Left renal cortex interstitium (tissue), 4 donors: Measurements from ENCODE around the gene KCMF1. TPM values are rescaled to one million over a fixed set of nuclear protein-coding genes. Genes with fewer than 3 reads are reported as not detected.

Source experiments
- DNase-seq, 4 donors: peaks; one replicate each; pipeline ENCODE4 v3.0.0-alpha.2; 2013; ENCODE audit warnings: low read depth in 4 of 4, low spot score in 2 of 4, missing footprints in 1 of 4
- polyA plus RNA-seq, 4 donors: library from polyadenylated mRNA; unstranded; fragments of 120-200 nt; gene quantifications; one replicate each; pipeline ENCODE4 v1.2.1, GENCODE V29; 2013; ENCODE audit not compliant: insufficient read length in 4 of 4

Gene KCMF1
- polyA plus RNA-seq, 4 donors: 44.8 to 58.4 (median 47.3) TPM

DNA sequence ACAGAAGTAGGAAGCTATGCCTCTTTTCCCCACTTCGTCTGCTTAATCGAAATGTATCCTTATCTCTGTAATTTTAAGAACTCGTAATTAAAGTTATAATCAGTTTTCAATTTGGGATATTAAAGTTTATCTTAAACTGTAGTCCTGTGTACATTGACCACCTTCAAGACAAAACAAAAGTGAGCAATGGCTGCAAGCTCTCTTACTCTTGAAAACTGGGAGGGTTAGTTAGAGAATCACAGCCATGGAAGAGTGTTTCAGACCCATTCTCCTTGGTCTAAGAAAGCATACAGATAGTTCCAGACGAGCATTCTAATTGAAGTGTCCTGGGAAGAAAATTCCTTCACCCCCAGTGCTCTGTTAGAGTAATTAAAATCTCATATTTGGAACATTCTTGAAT is 2.0 kb downstream of the KCMF1 start:
- DNase-seq: no peak

DNA sequence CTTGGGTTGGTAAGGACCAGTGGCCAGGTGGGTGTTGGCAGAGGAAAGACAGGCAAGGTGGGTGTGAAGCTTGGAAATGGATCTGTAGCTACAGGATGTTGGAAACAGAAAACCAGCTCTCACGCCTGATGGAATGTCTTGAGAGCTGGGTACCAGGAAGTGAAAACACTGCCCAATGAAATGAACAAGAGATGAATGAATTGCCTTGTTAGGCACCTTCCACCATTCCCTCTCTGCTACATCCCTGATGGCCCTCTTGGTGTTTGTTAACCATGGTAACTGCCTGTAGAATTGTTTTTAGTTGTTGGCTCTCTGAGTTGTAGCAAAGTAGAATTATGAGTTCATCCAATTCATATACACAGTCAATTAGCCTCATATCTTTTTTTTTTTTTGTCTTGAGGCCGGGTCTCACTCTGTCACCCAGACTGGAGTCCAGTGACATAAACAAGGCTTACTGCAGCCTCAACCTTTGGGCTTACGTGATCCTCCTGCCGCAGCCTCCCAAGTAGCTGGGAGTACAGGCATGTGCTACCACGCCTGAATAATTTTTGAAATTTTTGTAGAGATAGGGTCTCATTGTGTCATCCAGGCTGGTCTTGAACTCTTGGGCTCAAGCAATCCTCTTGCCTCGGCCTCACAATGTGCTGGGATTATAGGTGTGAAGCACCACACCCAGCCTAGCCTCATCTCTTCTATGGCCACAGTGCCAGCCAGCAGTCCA is 9.5 kb downstream of the KCMF1 start:
- DNase-seq: no peak

DNA sequence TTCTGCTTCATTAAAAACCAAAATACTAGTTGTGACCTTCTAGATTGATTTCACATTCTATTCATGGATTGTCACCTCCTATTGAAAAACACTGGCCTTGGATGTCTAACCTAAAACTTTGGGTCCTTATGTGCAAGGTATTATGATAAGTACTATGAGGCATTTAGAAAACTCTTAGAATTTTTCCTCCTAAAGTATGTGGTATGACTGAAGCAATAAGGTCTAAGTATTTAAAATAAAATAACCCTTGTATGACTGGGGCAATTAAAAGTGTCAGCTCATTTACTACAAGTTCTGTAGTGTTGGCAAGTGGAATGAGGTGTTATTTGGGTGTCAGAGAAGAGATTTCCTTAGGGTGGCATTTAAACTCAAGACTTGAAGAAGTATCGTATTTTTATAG is 15.1 kb downstream of the KCMF1 start:
- no peak for DNase-seq

DNA sequence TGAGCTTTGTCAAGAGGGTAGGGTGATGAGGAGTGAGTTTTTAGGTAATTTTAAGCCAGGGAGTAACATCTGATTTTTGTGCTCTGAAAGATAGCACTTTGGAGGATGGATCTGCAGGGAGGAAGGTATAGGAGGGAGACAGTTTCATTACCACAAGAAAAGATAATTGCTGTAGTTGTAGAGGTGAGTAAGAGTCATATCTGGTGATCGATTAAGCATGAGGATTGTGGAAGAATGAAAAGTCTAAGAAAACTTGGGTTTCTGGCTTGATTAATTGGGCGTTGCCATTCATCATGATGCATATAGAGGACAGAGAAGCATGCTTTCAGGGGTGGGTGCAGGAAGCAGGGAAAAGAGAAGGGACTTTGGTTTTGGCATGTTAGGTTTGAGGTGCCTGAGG is 18.5 kb downstream of the KCMF1 start:
- no peak for DNase-seq

DNA sequence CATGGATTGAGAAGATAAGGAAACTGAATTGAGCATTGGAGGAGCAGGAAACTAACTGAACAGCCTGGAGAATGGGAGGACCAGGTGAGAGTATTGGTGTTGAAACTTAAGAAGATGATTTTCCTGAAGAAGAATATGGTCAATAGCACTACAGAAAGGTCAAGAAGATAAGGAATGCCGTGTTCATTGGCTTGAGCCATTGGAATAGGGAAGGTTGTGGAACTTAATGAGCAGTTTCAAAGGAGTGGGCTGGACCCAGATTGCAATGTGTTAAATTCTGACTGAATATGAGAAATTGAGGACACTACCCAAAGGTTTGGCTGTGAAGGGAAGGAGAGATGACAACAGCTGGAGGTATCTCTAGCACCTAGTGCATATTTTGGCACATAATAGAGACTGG is 19.0 kb downstream of the KCMF1 start:
- DNase-seq: no peak

DNA sequence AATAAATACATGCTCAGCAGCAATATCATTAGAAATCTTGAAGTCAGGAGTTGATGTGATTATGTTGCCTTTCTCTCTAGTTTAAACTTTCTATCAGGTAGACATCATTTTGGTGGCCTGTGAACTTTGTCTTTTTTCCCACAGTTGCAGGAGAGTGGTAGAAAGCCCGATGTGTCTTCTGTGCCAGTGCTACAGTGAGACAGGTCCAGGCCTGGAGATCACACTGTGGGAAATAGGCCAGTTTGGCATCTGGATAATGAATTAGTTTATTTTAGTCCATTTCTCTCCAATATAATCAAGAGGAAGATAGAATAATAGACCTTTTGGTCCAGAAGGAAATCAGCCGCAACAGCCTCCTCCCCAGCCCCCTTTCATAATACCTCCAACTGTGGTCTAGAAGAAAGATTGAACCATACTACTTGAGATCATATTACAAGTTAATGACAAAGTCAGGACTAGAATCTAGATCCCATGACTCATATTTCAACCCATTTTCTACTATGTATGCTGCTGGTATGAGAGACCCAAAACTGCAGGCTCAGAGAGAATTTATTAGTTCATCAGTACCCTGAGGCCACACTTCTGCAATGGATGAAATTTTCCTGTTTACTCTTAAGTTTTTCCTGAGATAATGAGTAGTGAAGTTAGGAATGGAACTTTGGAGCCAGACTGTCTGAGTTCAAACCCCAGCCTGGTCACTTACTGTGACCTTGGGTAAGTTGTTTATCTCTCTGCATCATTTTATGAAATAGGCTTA is 20.6 kb downstream of the KCMF1 start:
- DNase-seq: no peak

DNA sequence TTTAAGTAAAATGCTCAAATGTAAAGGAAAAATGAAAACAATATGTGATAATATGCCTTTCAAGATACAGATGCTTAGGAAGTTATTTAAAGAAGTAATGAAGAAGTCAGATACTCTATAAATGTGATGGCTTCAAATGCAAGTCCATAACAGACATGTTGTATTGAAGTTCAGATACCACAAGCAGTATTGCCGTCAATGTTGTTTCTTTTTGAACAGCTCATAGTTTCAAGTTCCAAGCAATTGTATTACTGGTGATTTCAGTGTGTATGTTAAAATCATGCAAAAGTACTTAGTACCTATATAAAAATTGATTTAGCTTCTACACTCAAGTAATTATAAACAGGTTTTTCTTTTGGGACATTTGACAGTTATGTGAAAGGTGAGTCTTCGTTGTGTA is 24.9 kb downstream of the KCMF1 start:
- DNase-seq: no peak

DNA sequence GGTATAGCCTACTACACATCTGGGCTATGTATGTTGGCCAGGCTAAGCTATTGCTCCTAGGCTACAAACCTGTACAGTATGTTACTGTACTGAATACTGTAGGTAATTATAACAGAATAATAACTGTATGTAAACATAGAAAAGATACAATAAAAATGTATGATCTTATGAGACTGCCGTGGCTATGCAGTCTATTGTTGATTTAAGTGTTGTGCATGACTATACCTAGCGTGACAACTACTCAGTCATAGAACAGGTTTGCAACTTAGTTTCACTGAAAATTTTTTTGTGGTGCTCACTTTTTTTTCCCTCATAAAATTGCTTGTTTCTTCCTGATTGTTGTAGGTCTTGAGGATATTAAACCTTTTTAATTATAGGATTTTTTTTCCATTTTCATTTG is 25.9 kb downstream of the KCMF1 start:
- no peak for DNase-seq

DNA sequence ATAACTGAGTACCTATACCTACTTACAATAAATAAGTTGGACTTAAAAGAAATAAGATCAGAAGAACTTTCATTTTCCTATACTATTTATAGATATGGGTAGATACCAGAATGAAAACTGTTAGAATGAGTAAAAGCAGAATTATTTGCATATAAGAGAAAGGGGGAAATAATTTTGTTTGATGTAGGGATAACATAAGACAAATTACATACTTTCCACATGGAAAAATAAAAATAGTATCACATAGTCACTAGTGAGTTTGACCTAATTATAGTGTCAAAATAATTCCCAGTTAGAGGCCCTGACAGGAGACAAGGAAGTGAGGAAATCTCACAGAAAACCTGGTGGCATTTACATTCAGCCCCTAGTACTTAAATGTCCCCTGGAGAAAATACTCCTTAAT is 28.6 kb downstream of the KCMF1 start:
- DNase-seq: no peak

DNA sequence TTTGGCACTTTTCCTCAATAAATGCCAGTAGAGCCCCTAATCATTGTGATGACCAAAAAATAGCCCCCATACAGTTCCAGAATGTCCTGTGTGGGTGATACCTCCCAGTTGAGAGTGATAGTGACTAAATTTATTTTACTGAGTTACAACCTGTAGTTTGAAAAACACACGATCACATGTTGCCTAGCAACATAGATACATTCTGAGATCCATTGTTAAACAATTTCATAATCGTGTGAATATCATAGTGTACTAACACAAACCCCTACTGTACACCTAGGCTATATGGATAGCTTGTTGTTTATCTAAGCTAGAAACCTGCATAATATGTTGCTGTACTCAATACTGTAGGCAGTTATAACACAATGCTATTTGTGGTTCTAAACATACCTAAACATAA is 30.6 kb downstream of the KCMF1 start:
- no peak for DNase-seq

DNA sequence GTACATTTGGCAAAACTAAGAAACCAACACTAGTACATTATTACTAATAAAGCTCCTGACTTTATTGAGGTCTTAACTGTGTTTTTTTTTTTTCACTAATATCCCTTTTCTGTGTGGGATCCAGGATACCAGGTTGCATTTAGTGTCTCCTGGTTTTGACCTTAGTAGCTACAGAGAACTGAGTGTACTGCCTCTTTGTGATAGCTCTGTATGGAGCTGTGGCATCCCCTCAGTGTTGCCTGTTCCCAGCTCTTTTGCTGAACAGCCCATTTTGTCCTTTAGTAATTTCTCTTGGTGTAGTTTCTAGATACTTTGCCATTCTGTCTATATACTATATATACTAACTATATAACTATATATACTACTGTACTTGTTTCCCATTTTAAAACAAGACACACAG is 31.6 kb downstream of the KCMF1 start:
- no peak for DNase-seq

DNA sequence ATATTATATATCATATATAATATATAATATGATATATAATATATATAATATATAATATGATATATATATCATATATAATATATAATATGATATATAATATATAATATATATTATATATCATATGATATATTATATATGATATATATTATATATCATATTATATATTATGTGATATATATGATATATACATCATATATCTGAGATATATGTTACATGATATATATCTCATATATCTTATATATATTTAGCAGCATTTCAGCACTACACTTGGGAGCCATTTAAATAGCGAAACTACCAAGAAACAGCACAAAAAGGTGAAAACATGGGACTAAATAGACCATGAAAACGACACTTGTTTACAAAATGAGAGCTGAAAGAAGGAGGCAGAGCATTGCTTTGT is 37.3 kb downstream of the KCMF1 start:
- DNase-seq: no peak

DNA sequence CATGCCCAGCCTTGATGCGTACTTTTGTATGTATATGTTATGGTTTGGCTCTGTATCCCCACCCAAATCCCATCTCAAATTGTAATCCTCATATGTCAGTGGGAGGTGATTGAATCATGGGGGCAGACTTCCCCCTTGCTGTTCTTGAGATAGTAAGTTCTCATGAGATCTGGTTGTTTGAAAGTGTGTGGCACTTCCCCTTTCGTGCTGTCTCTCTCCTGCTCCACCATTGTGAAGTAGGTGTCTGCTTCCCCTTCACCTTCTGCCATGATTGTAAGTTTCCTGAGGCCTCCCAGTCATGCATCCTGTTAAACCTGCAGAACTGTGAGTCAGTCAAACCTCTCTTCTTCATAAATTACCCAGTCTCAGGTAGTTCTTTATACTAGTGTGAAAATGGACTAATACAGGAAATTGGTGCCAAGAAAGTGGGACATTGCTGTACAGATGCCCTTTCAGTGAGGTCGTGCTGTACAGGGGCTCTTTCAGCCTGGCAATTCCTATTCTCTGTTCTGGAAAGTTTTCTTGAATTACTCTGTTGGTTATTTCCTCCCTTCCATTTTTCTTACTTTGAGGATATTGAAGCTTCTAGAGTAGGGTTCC is 38.2 kb downstream of the KCMF1 start:
- no peak for DNase-seq

DNA sequence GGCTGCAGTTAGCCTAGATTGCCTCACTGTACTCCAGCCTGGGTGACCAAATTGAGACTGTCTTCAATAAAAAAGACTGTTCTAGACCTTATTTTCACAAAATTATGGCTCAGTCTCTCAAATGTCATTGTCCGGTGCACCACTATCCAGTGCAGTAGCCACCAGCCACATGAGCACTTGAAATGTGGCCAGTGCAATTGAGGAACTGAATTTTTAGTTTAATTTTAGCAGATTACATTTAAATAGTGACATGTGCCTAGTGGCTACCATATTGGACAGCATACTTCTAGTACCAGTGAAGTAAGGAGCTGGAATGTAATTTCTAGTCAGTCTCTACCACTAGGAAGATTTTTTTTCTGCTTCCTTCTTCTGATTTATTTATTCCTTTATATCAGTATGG is 39.4 kb downstream of the KCMF1 start:
- no peak for DNase-seq

DNA sequence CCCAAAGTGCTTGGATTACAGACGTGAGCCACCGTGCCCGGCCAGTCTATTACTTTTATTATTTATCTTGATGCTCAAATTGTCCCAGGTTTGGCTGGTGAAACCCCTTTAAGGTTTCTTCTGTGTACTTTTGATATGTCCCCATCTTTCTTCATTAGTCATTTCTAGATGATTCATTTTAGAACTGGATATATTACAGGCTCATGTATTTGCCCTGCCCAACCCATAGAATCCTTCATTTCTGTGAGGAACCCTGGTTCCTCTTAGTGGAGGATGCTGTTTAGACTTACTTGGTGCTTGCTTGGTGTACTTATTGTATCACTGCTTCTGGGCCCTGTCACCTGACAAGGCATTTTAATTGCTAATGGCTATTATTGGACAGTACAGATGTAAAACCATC is 40.1 kb downstream of the KCMF1 start:
- DNase-seq: no peak

DNA sequence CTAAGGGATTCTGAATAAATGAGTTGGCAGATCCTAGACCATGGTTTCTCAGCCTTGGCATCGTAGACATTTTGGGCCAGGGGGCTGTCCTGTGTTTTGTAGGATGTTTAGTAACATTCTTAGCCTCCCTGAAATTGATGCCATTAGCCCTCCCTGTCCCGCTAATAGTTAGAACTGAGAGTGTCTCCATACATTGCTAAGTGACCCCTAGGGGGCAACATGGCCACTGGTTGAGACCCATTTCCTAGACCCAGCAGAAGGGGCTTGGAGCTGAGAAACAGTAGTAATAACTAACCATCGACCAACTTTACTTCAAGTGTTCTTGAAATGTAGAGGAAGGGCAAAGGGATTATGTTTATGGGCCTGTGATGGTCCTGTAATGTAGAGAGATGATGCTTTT is 40.8 kb downstream of the KCMF1 start:
- no peak for DNase-seq

DNA sequence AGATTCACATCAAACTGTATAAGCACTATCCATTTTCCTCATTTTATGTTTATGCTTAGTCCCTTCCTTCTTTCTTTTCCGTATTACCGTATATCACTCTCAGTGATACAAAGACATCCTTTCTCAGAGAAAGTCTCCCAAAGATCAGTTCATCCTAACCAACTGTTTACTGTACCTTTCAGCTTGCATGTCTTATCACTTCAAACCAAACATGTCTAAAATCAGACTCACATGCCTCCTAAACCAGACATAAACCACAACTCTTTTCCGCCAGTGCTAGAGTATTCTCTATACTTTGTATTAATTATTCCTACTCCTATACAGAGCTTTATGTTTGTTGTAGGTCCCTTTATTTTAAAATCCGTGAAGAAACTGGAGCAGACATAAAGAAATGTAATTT is 41.5 kb downstream of the KCMF1 start:
- DNase-seq: no peak

DNA sequence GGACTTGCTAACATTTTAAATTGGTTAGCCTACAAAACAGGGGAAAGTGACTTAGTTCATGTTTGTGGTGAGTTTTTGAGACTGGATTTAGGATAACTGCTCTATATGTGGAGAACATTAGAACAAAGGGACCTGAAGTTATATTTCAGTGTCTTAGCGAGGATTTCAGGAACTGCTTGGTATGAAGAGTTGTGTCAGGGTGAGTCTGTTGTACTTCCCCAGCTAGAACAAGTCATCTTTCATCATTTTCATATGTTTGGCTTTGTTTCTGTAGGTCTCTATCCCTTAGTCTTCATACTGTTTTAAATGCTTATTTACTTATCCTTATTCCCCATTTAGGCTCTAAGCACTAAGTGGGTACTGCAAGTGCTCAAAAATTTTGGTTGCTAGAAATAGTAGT is 41.9 kb downstream of the KCMF1 start:
- DNase-seq: no peak

DNA sequence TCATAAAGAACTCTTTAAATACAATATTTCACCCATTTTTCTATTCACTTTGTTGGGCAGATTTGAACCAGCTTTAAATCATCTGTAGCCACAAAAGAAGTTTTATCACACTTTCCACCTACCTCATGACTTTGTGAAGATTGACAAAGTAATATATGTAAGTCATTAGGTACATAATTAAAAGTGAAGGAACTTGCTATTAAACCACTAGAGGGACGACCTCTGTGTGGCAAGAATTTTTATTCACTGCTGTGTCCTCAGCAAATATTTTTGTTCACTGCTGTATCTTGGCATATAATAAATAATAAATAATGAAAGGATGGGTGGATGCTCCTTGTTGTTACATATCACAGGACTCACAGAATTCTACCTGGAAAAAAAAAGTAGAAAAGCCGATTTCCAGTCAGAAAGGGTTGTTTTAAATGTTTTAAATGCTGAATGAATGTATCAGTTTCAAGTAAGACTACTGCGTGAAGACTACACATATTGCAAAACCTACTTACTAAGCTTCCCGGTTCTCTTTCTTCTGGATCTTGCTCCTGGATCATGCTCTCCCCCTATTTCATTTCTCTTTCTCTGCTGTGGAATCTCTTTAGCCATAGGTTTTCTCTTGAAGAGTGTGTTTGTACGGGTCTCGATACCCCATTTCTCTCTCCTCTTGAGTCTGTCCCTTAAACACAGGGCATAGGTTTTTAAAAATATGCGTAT is 44.8 kb downstream of the KCMF1 start:
- no peak for DNase-seq

DNA sequence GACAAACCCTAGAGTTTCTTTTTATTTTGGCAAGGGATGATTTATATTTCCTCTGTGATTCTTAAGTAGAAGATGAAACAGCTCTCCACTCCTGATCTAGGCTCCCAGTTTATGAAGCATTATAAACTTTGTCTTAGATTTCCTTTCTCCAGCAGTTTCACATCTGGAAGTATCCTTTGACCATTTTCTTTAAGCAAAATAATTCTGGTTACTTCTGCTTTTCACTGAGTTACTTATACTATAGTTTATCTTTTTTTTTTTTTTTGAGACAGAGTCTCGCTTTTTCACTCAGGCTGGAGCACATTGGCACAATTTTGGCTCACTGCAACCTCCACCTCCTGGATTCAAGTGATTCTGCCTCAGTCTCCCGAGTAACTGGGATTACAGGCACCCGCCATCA is 45.5 kb downstream of the KCMF1 start:
- no peak for DNase-seq

DNA sequence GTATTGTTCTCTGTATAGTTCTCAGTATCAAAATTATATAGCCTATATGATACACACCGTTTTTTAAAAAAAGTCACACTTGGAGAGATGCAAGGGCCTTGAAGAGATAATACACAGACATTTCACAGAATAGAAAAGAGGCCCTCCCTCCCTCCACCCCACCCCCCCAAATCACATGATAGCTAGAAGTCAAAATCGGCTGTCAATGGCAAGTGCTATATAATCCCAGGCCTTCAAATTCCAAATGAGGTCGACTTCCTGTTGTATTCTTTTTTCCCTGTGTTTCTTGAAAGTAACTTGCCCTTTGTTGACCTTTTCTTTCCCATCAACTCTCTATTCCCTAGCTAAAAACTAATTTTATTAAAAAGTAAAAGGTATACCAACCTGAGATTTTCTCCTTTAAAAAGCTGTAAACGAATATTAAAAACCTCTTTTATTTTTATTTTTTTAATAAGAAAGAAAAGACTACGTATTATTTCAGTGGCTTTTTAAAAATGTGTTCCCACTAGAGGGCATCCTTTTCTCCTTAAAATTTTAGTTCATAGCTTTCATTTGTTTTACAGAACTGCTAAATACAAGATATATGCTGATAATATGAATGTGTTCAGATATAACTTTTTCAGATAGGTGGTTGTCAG is 46.6 kb downstream of the KCMF1 start:
- no peak for DNase-seq
